22Rv1 (cell line): ENCODE measurements around the gene MAGOHB.

Experiments used
- CTCF ChIP-seq: fragments of 450-650 bp; IDR thresholded peaks from 2 replicates; pipeline ENCODE4 v1.5.1; 2017; ENCODE audit warnings: mild to moderate bottlenecking
- ZFX ChIP-seq: fragments of 450-650 bp; IDR thresholded peaks from 2 replicates; pipeline ENCODE4 v1.6.1; 2017; ENCODE audit warnings: antibody characterized with exemption, borderline replicate concordance

- no peak for TF ChIP-seq CTCF
- TF ChIP-seq ZFX, result no peak
Measured at GRCh38 chr12:10633541-10633940, 20.1 kb upstream of the MAGOHB start.
